ENCODE results near the gene MRO.
"Not testable (repeated sequence)": the region's sequence is repeated elsewhere in the genome, so short reads cannot be mapped to it uniquely, and the experiment has no call there.

The MRO gene

GRCh38 chr18:50839341-50839740, 19.5 kb upstream of the MRO start:
- no peak overlapping the region for H3K4me3 ChIP-seq (ENCODE audit: low read length)
- TF ChIP-seq, protein P1, sequence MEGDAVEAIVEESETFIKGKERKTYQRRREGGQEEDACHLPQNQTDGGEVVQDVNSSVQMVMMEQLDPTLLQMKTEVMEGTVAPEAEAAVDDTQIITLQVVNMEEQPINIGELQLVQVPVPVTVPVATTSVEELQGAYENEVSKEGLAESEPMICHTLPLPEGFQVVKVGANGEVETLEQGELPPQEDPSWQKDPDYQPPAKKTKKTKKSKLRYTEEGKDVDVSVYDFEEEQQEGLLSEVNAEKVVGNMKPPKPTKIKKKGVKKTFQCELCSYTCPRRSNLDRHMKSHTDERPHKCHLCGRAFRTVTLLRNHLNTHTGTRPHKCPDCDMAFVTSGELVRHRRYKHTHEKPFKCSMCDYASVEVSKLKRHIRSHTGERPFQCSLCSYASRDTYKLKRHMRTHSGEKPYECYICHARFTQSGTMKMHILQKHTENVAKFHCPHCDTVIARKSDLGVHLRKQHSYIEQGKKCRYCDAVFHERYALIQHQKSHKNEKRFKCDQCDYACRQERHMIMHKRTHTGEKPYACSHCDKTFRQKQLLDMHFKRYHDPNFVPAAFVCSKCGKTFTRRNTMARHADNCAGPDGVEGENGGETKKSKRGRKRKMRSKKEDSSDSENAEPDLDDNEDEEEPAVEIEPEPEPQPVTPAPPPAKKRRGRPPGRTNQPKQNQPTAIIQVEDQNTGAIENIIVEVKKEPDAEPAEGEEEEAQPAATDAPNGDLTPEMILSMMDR (IDR thresholded peaks at IDR 0.05; ENCODE audit: low read depth, low read length, poor library complexity, severe bottlenecking), result no peak
- TF ChIP-seq EZH2phosphoT487 (IDR thresholded peaks at IDR 0.05; ENCODE audit: borderline replicate concordance, low read length), result no peak
- no peaks in the 10 kb centered on the region for H3K9me3 ChIP-seq (ENCODE audit: control insufficient read depth, insufficient read depth, low read length)
- no peaks in the 10 kb centered on the region for H3K79me2 ChIP-seq (ENCODE audit: control insufficient read depth, low read length)
- H3K27ac ChIP-seq (ENCODE audit: low read depth, low read length), result no peak overlapping the region
- no peaks in the 10 kb centered on the region for H3K27me3 ChIP-seq (ENCODE audit: control insufficient read depth, low read length)
- H3K36me3 ChIP-seq (ENCODE audit: control insufficient read depth, low read length), result no peaks in the 10 kb centered on the region
- H4K20me1 ChIP-seq (ENCODE audit: control insufficient read depth, insufficient read depth, low read depth, low read length), result no peaks in the 10 kb centered on the region
- H3K4me2 ChIP-seq (ENCODE audit: low read length), result no peak overlapping the region
- peaks cover 15% of the 10 kb centered on the region for H3K4me1 ChIP-seq (ENCODE audit: control insufficient read depth, low read length)
- no peaks in the 10 kb centered on the region for H3K9me2 ChIP-seq (replicated peaks; ENCODE audit: control insufficient read depth, low read length)
- H3F3A ChIP-seq (ENCODE audit: control insufficient read depth, insufficient read depth), result no peaks in the 10 kb centered on the region

GRCh38 chr18:50836521-50836957, 16.7 kb upstream of the MRO start:
- TF ChIP-seq, protein P1 (IDR thresholded peaks at IDR 0.05; ENCODE audit: low read depth, low read length, poor library complexity, severe bottlenecking), result no peak
- no peak for TF ChIP-seq EZH2phosphoT487 (IDR thresholded peaks at IDR 0.05; ENCODE audit: borderline replicate concordance, low read length)
- H3K79me2 ChIP-seq (ENCODE audit: control insufficient read depth, low read length), result no peaks in the 10 kb centered on the region
- H3K4me3 ChIP-seq (ENCODE audit: low read length), result peak overlapping the region; percentile 23
- no peaks in the 10 kb centered on the region for H3K27me3 ChIP-seq (ENCODE audit: control insufficient read depth, low read length)
- no peaks in the 10 kb centered on the region for H3K9me3 ChIP-seq (ENCODE audit: control insufficient read depth, insufficient read depth, low read length)
- H3K9me2 ChIP-seq (replicated peaks; ENCODE audit: control insufficient read depth, low read length), result no peaks in the 10 kb centered on the region
- no peaks in the 10 kb centered on the region for H4K20me1 ChIP-seq (ENCODE audit: control insufficient read depth, insufficient read depth, low read depth, low read length)
- no peaks in the 10 kb centered on the region for H3K36me3 ChIP-seq (ENCODE audit: control insufficient read depth, low read length)
- H3K27ac ChIP-seq (ENCODE audit: low read depth, low read length), result 0 out of 2 replicates have a peak overlapping the region, but pooled peaks have one; percentile 7
- peaks cover 25% of the 10 kb centered on the region for H3K4me1 ChIP-seq (ENCODE audit: control insufficient read depth, low read length)
- H3F3A ChIP-seq (ENCODE audit: control insufficient read depth, insufficient read depth), result no peaks in the 10 kb centered on the region
- peak overlapping the region; percentile 51 for H3K4me2 ChIP-seq (ENCODE audit: low read length)

DNA sequence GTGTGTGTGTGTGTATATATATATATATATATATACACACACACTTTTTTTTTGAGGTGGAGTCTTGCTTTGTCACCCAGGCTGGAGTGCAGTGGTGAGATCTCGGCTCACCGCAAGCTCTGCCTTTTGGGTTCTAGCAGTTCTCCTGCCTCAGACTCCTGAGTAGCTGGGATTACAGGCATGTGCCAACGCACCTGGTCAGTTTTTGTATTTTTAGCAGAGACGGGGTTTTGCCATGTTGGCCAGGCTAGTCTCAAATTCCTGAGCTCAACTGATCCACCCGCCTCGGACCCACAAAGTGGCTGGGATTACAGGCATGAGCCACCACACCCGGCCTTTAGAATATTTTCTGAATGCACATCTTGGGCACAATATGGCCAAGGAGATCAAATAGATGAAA, 13.7 kb upstream of the MRO start:
- not testable (repeated sequence) for H3K9me2 ChIP-seq (replicated peaks; ENCODE audit: control insufficient read depth, low read length); H3K9me3 ChIP-seq (ENCODE audit: control insufficient read depth, insufficient read depth, low read length)
- H3K4me1 ChIP-seq (ENCODE audit: control insufficient read depth, low read length), result peaks cover 34% of the 10 kb centered on the region

GRCh38 chr18:50832754-50833153, 12.9 kb upstream of the MRO start:
- peak overlapping the region; percentile 15; the same call in 1 of the 2 replicates for H3K4me2 ChIP-seq (ENCODE audit: low read length)
- no peaks in the 10 kb centered on the region for H3F3A ChIP-seq (ENCODE audit: control insufficient read depth, insufficient read depth)
- H3K79me2 ChIP-seq (ENCODE audit: control insufficient read depth, low read length), result no peaks in the 10 kb centered on the region
- H3K27me3 ChIP-seq (ENCODE audit: control insufficient read depth, low read length), result no peaks in the 10 kb centered on the region
- H3K9me2 ChIP-seq (replicated peaks; ENCODE audit: control insufficient read depth, low read length), result no peaks in the 10 kb centered on the region
- no peak overlapping the region for H3K27ac ChIP-seq (ENCODE audit: low read depth, low read length)
- TF ChIP-seq, protein P1 (IDR thresholded peaks at IDR 0.05; ENCODE audit: low read depth, low read length, poor library complexity, severe bottlenecking), result no peak
- peaks cover 34% of the 10 kb centered on the region for H3K4me1 ChIP-seq (ENCODE audit: control insufficient read depth, low read length)
- no peaks in the 10 kb centered on the region for H3K36me3 ChIP-seq (ENCODE audit: control insufficient read depth, low read length)
- H3K4me3 ChIP-seq (ENCODE audit: low read length), result no peak overlapping the region
- no peaks in the 10 kb centered on the region for H3K9me3 ChIP-seq (ENCODE audit: control insufficient read depth, insufficient read depth, low read length)
- no peaks in the 10 kb centered on the region for H4K20me1 ChIP-seq (ENCODE audit: control insufficient read depth, insufficient read depth, low read depth, low read length)

More for the DNA sequence above, 13.7 kb upstream of the MRO start:
- not testable (repeated sequence) for H4K20me1 ChIP-seq (ENCODE audit: control insufficient read depth, insufficient read depth, low read depth, low read length); H3K4me2 ChIP-seq (ENCODE audit: low read length); H3K4me3 ChIP-seq (ENCODE audit: low read length); H3K27me3 ChIP-seq (ENCODE audit: control insufficient read depth, low read length); H3K79me2 ChIP-seq (ENCODE audit: control insufficient read depth, low read length); H3K36me3 ChIP-seq (ENCODE audit: control insufficient read depth, low read length); H3F3A ChIP-seq (ENCODE audit: control insufficient read depth, insufficient read depth); H3K27ac ChIP-seq (ENCODE audit: low read depth, low read length)
